H1 (cell line): ENCODE measurements around the gene CADM2. TPM values are rescaled to one million over a fixed set of nuclear protein-coding genes. Genes with fewer than 3 reads are reported as not detected.

Experiments used
- CTCF ChIA-PET: fragments of 300-600 bp; sonication (Branson Sonifier 250); formaldehyde crosslinking; loops from one replicate; lab custom pipeline; 2021; ENCODE audit not compliant: partially characterized antibody; lab: Charles Lee
- POLR2A ChIA-PET: fragments of 300-600 bp; sonication (Branson Sonifier 250); formaldehyde crosslinking; loops from one replicate; lab custom pipeline; 2021; ENCODE audit warnings: inconsistent platforms; ENCODE audit not compliant: partially characterized antibody; lab: Charles Lee
- DNase-seq, 2 experiments: peaks; one replicate each; pipeline versions ENCODE4 v3.0.0 to v3.0.0-alpha.2; 2010 to 2022; ENCODE audit warnings: low spot score in 2 of 2, low read depth in 1 of 2, mixed read lengths in 1 of 2
- FAIRE-seq: peaks from 2 replicates; lab custom pipeline; 2011; peaks lifted over from hg19 to GRCh38; lab: Jason Lieb, UNC
- H2AFZ ChIP-seq: 2 replicates; pipeline ENCODE4 v1.8.1; 2012; ENCODE audit warnings: low read length, inconsistent platforms
- H2AK5ac ChIP-seq: 2 replicates; pipeline ENCODE4 v1.6.1; 2013; ENCODE audit warnings: low read depth, low read length
- H2BK120ac ChIP-seq: replicated peaks from 2 replicates; pipeline ENCODE3; 2013; ENCODE audit warnings: low read depth, low read length, inconsistent platforms
- H2BK12ac ChIP-seq: 2 replicates; pipeline ENCODE4 v1.6.1; 2013; ENCODE audit warnings: low read depth, low read length
- H2BK15ac ChIP-seq: 2 replicates; pipeline ENCODE4 v1.6.1; 2013; ENCODE audit warnings: low read length
- H2BK20ac ChIP-seq: 2 replicates; pipeline ENCODE4 v1.6.1; 2013; ENCODE audit warnings: low read length
- H2BK5ac ChIP-seq: 2 replicates; pipeline ENCODE4 v1.6.1; 2013; ENCODE audit warnings: low read depth, low read length
- H3K14ac ChIP-seq: 2 replicates; pipeline ENCODE4 v1.6.1; 2013; ENCODE audit warnings: inconsistent platforms; ENCODE audit not compliant: insufficient read length
- H3K18ac ChIP-seq: 2 replicates; pipeline ENCODE4 v1.6.1; 2013; ENCODE audit warnings: low read length; ENCODE audit errors: extremely low read depth
- H3K23ac ChIP-seq: 2 replicates; pipeline ENCODE4 v1.6.1; 2013; ENCODE audit warnings: inconsistent platforms; ENCODE audit not compliant: insufficient read length
- H3K23me2 ChIP-seq: 2 replicates; pipeline ENCODE4 v1.6.1; 2013; ENCODE audit warnings: low read depth, low read length
- H3K27ac ChIP-seq: 2 replicates; pipeline ENCODE4 v1.6.1; 2011; ENCODE audit warnings: low read depth, low read length, inconsistent platforms
- H3K27me3 ChIP-seq, 4 experiments: replicated peaks in 1 of 4; 1 replicate in 1 of 4; 2 replicates in 3 of 4; pipeline versions ENCODE4 v1.6.1 to v1.8.1; 2011 to 2013; ENCODE audit warnings: low read length in 3 of 4, mild to moderate bottlenecking in 3 of 4, inconsistent platforms in 2 of 4, mixed read lengths in 2 of 4, moderate library complexity in 1 of 4; ENCODE audit not compliant: control insufficient read depth in 3 of 4, insufficient read depth in 3 of 4; ENCODE audit errors: extremely low read depth in 1 of 4
- H3K36me3 ChIP-seq, 4 experiments: 2 replicates each; pipeline versions ENCODE4 v1.6.1 to v1.8.1; 2011 to 2013; ENCODE audit warnings: mild to moderate bottlenecking in 4 of 4, low read length in 3 of 4, moderate library complexity in 2 of 4, control low read depth in 1 of 4, inconsistent platforms in 1 of 4; ENCODE audit not compliant: insufficient read depth in 4 of 4, control insufficient read depth in 2 of 4
- H3K4ac ChIP-seq: replicated peaks from 2 replicates; pipeline ENCODE3; 2013; ENCODE audit warnings: low read length, low read depth, mixed read lengths, inconsistent platforms; ENCODE audit not compliant: insufficient read length
- H3K4me1 ChIP-seq, 4 experiments: replicated peaks in 1 of 4; 1 replicate in 1 of 4; 2 replicates in 3 of 4; pipeline versions ENCODE4 v1.6.1 to v1.8.1; 2011 to 2013; ENCODE audit warnings: low read length in 3 of 4, inconsistent platforms in 2 of 4, mixed read lengths in 1 of 4; ENCODE audit not compliant: insufficient read depth in 4 of 4, control insufficient read depth in 3 of 4
- H3K4me2 ChIP-seq, 2 experiments: 2 replicates each; pipeline versions ENCODE4 v1.6.1 to v1.8.1; 2011 to 2013; ENCODE audit warnings: low read depth in 2 of 2, low read length in 2 of 2, control low read depth in 1 of 2, inconsistent platforms in 1 of 2, mild to moderate bottlenecking in 1 of 2; ENCODE audit not compliant: insufficient read depth in 1 of 2
- H3K4me3 ChIP-seq, 4 experiments: fragments of 200-600, 300-600 bp in 1 of 4; sonication (generic), shearing (Covaris generic), sonication (Bioruptor Twin) in 1 of 4; 2 replicates each; pipeline versions ENCODE4 v1.5.1 to v1.8.1; 2011 to 2016; ENCODE audit warnings: low read length in 4 of 4, low read depth in 3 of 4, control low read depth in 2 of 4, inconsistent platforms in 2 of 4, mild to moderate bottlenecking in 2 of 4, mixed read lengths in 1 of 4, moderate library complexity in 1 of 4; ENCODE audit not compliant: insufficient read depth in 2 of 4; ENCODE audit errors: extremely low read depth in 1 of 4
- H3K56ac ChIP-seq: replicated peaks from 2 replicates; pipeline ENCODE3; 2013; ENCODE audit warnings: low read depth, mild to moderate bottlenecking, mixed read lengths, low read length, inconsistent platforms; ENCODE audit not compliant: insufficient read length
- H3K79me1 ChIP-seq: 2 replicates; pipeline ENCODE4 v1.6.1; 2013; ENCODE audit warnings: low read depth, low read length, control low read depth
- H3K79me2 ChIP-seq, 2 experiments: 2 replicates each; pipeline versions ENCODE4 v1.6.1 to v1.8.1; 2012 to 2013; ENCODE audit warnings: low read length in 2 of 2, mild to moderate bottlenecking in 2 of 2, inconsistent platforms in 1 of 2; ENCODE audit not compliant: insufficient read depth in 2 of 2, control insufficient read depth in 1 of 2
- H3K9ac ChIP-seq, 4 experiments: replicated peaks in 1 of 4; 1 replicate in 1 of 4; 2 replicates in 3 of 4; pipeline versions ENCODE4 v1.6.1 to v1.8.1; 2011 to 2013; ENCODE audit warnings: low read depth in 3 of 4, low read length in 3 of 4, control low read depth in 2 of 4, mild to moderate bottlenecking in 2 of 4, moderate library complexity in 2 of 4, inconsistent platforms in 1 of 4; ENCODE audit errors: extremely low read depth in 1 of 4
- H3K9me3 ChIP-seq, 2 experiments: 2 replicates each; pipeline versions ENCODE4 v1.6.1 to v1.8.1; 2012 to 2013; ENCODE audit warnings: mild to moderate bottlenecking in 2 of 2, moderate library complexity in 2 of 2, control low read depth in 1 of 2, inconsistent platforms in 1 of 2, low read depth in 1 of 2, low read length in 1 of 2, mixed read lengths in 1 of 2; ENCODE audit not compliant: insufficient read depth in 2 of 2
- H4K20me1 ChIP-seq, 2 experiments: replicated peaks in 1 of 2; 2 replicates each; pipeline versions ENCODE3 to v1.8.1; 2011 to 2013; ENCODE audit warnings: inconsistent platforms in 2 of 2, low read length in 2 of 2, mild to moderate bottlenecking in 1 of 2; ENCODE audit not compliant: insufficient read depth in 2 of 2, control insufficient read depth in 1 of 2
- H4K5ac ChIP-seq: 2 replicates; pipeline ENCODE4 v1.6.1; 2013; ENCODE audit warnings: low read length, low read depth, mixed read lengths, inconsistent platforms; ENCODE audit not compliant: insufficient read length
- H4K8ac ChIP-seq: 2 replicates; pipeline ENCODE4 v1.8.0; 2013; ENCODE audit warnings: mild to moderate bottlenecking, moderate library complexity, low read length, inconsistent platforms; ENCODE audit not compliant: insufficient read depth; ENCODE audit errors: extremely low read depth
- H4K91ac ChIP-seq: replicated peaks from 2 replicates; pipeline ENCODE3; 2013; ENCODE audit warnings: low read length, mixed read lengths, inconsistent platforms; ENCODE audit not compliant: insufficient read length
- CTCF ChIP-seq, 3 experiments: IDR thresholded peaks; 1 replicate in 2 of 3; 2 replicates in 1 of 3; pipeline versions ENCODE4 v1.5.1 to v1.6.1; 2011; ENCODE audit warnings: low read length in 3 of 3, mild to moderate bottlenecking in 3 of 3, inconsistent platforms in 2 of 3, low read depth in 1 of 3, moderate library complexity in 1 of 3; ENCODE audit not compliant: insufficient read depth in 1 of 3; ENCODE audit errors: control extremely low read depth in 1 of 3
- EGR1 ChIP-seq: IDR thresholded peaks from 2 replicates; pipeline ENCODE4 v1.6.1; 2011; ENCODE audit warnings: low read depth, low read length, borderline replicate concordance
- EZH2 ChIP-seq: fragments of 200-600 bp; sonication (generic); IDR thresholded peaks from 2 replicates; pipeline ENCODE4 v1.7.1; 2012; ENCODE audit warnings: low read depth, mild to moderate bottlenecking, moderate library complexity, low read length, inconsistent platforms; ENCODE audit not compliant: severe bottlenecking
- JUND ChIP-seq: IDR thresholded peaks from 2 replicates; pipeline ENCODE4 v1.6.1; 2011; ENCODE audit warnings: mild to moderate bottlenecking, improper control_type of control experiment, low read length
- RBBP5 ChIP-seq: IDR thresholded peaks from 2 replicates; pipeline ENCODE4 v1.7.1; 2012; ENCODE audit warnings: low read depth, mild to moderate bottlenecking, inconsistent platforms, low read length, moderate library complexity, borderline replicate concordance
- RXRA ChIP-seq: IDR thresholded peaks from 2 replicates; pipeline ENCODE4 v1.6.1; 2011; ENCODE audit warnings: low read depth, mild to moderate bottlenecking, low read length, moderate library complexity; ENCODE audit not compliant: insufficient read depth
- SP2 ChIP-seq: IDR thresholded peaks from 2 replicates; pipeline ENCODE4 v1.6.1; 2012; ENCODE audit warnings: mild to moderate bottlenecking, low read length, inconsistent platforms
- TAF1 ChIP-seq: IDR thresholded peaks from 2 replicates; pipeline ENCODE4 v1.6.1; 2011; ENCODE audit warnings: mild to moderate bottlenecking, low read depth, low read length
- TBP ChIP-seq: IDR thresholded peaks from 2 replicates; pipeline ENCODE4 v1.6.1; 2011; ENCODE audit warnings: low read depth, low read length, improper control_type of control experiment
- TCF12 ChIP-seq: IDR thresholded peaks from 2 replicates; pipeline ENCODE4 v1.6.1; 2011; ENCODE audit warnings: low read depth, mild to moderate bottlenecking, low read length
- USF2 ChIP-seq: IDR thresholded peaks from 2 replicates; pipeline ENCODE4 v1.6.1; 2011; ENCODE audit warnings: low read length, improper control_type of control experiment
- WGBS, 2 experiments: shearing (Covaris generic) in 1 of 2; methylation state at CpG; one replicate each; pipeline versions ENCODE4 v1.1.6 to v1.1.7; 2013 to 2015; ENCODE audit warnings: low lambda C conversion rate in 2 of 2, mixed read lengths in 2 of 2, inconsistent platforms in 1 of 2, low coverage in 1 of 2, missing lambda C conversion rate in 1 of 2; ENCODE audit not compliant: insufficient replicate concordance in 2 of 2, insufficient coverage in 1 of 2, insufficient read length in 1 of 2; ENCODE audit errors: extremely low coverage in 1 of 2, missing lambda C conversion rate in 1 of 2; 5-methylcytosine and 5-hydroxymethylcytosine counted together
- polyA plus RNA-seq, 7 experiments: library from polyadenylated mRNA; depleted of rRNA in 3 of 7; stranded (reverse) in 5 of 7; unstranded in 2 of 7; fragments of >200 nt in 5 of 7; fragments of 200-250 nt in 2 of 7; gene quantifications; 1 replicate in 5 of 7; 2 replicates in 1 of 7; 4 replicates in 1 of 7; pipeline versions ENCODE4 v1.2.1 to v1.2.3, GENCODE V29; 2011 to 2013; ENCODE audit warnings: missing spikeins in 2 of 7, mixed read lengths in 2 of 7
- total RNA-seq: library from RNA; stranded (reverse); fragmentation: NEBNext Ultra II Directional; extraction: Animal tissue kit (Norgen Biotek cat#: 25700); gene quantifications from 2 replicates; pipeline ENCODE4 v1.2.1, GENCODE V29; 2021

CADM2 gene
- total and polyA plus RNA-seq, 2 of the 8 experiments (the other 6 are each of a cell fraction or from before 2014, with no cell fraction given), result 14.9 to 20.9 TPM

- ChIA-PET CTCF (interaction anchor here (1.4 kb wide), 1 partner anchor 19 kb away, joined by 3 read pairs; no protein-coding TSS in a partner anchor), POLR2A (no interaction called here)
- H3K4me3 ChIP-seq, result no peak overlapping the region
- H2BK12ac ChIP-seq, result no peak overlapping the region
- H3K27me3 ChIP-seq, result no peaks in the 10 kb centered on the region
- H3K9ac ChIP-seq, result peak overlapping the region in 1 of 4 experiments; percentile 49; a peak in 1 of 7 replicates
- H2BK15ac ChIP-seq, result no peak overlapping the region
- H3K14ac ChIP-seq, result no peak overlapping the region
- no peak overlapping the region for H4K91ac ChIP-seq
- no peak overlapping the region for H4K8ac ChIP-seq
- no peak for DNase-seq
- no peaks in the 10 kb centered on the region for H4K20me1 ChIP-seq
- no peaks in the 10 kb centered on the region for H3K23me2 ChIP-seq
- H3K79me2 ChIP-seq, result no peaks in the 10 kb centered on the region
- H2AK5ac ChIP-seq, result no peak overlapping the region
- H3K23ac ChIP-seq, result no peak overlapping the region
- no peak overlapping the region for H2BK120ac ChIP-seq
- no peaks in the 10 kb centered on the region for H3K36me3 ChIP-seq
- FAIRE-seq, result no peak
- H2BK5ac ChIP-seq, result no peak overlapping the region
- H3K79me1 ChIP-seq, result no peaks in the 10 kb centered on the region
- H3K27ac ChIP-seq, result no peak overlapping the region
- WGBS, 2 experiments, result 73% methylated on average over 1 of the region's 1 CpG; no CpG with 5 or more reads in 1 of the 2 experiments
- H4K5ac ChIP-seq, result no peak overlapping the region
- no peak overlapping the region for H2AFZ ChIP-seq
- H3K56ac ChIP-seq, result no peak overlapping the region
- no peaks in the 10 kb centered on the region for H3K9me3 ChIP-seq
- H2BK20ac ChIP-seq, result no peak overlapping the region
- no peak overlapping the region for H3K18ac ChIP-seq
- H3K4me1 ChIP-seq, result no peaks in the 10 kb centered on the region; a peak in 1 of 7 replicates
- H3K4ac ChIP-seq, result no peak overlapping the region
- peak overlapping the region in 1 of 2 experiments; percentile 10; a peak in 1 of 4 replicates for H3K4me2 ChIP-seq
- TF ChIP-seq TBP (no peak), TAF1 (no peak), RBBP5 (no peak), SP2 (no peak), USF2 (no peak), EGR1 (no peak), TCF12 (no peak), RXRA (no peak), EZH2 (no peak), JUND (no peak), CTCF (IDR thresholded peaks at IDR 0.05; ENCODE audit: control extremely low read depth in 1 of 3, insufficient read depth in 1 of 3, low read depth in 1 of 3, low read length in 3 of 3) (no peak)
These were observed 880.1 kb downstream of the CADM2 start for GRCh38 chr3:85838921-85839320.
